HFF-Myc (cell line): ENCODE measurements around the gene PYGL.
"Not testable (repeated sequence)": the region's sequence is repeated elsewhere in the genome, so short reads cannot be mapped to it uniquely, and the experiment has no call there.

ENCODE experiments used
- DNase-seq: peaks from one replicate; pipeline ENCODE4 v3.0.0-alpha.2; 2011; ENCODE audit warnings: low read depth; ENCODE audit errors: extremely low read depth
- H3K4me3 ChIP-seq: replicated peaks from 2 replicates; pipeline ENCODE4 v1.5.1; 2011; ENCODE audit warnings: low read depth, mild to moderate bottlenecking, control low read depth, low read length
- TF ChIP-seq, protein P1 (sequence below): IDR thresholded peaks from 2 replicates; pipeline ENCODE4 v1.5.1; 2012; ENCODE audit warnings: mild to moderate bottlenecking, low read depth, low read length, control low read depth; ENCODE audit errors: missing control alignments

PYGL gene

DNA sequence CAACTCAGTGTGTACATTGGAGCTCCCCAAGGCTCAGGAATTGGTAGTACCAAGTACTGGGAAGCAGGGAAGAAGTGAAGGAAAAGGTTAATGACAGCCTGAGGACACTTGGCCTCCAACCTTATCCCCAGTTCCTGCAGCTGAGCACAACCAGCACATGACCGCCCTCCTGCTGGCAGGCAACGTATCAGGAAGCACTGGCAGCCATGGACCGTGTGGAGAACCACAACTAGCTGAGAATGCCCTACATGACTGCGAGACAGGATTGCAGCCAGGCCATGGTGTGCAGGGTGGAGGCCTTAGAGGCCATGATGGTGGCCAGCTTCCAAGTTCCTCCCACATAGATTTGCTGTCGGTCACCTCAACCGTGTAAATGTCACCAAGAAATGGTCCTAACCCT, 26.8 kb downstream of the PYGL start:
- TF ChIP-seq, protein P1, sequence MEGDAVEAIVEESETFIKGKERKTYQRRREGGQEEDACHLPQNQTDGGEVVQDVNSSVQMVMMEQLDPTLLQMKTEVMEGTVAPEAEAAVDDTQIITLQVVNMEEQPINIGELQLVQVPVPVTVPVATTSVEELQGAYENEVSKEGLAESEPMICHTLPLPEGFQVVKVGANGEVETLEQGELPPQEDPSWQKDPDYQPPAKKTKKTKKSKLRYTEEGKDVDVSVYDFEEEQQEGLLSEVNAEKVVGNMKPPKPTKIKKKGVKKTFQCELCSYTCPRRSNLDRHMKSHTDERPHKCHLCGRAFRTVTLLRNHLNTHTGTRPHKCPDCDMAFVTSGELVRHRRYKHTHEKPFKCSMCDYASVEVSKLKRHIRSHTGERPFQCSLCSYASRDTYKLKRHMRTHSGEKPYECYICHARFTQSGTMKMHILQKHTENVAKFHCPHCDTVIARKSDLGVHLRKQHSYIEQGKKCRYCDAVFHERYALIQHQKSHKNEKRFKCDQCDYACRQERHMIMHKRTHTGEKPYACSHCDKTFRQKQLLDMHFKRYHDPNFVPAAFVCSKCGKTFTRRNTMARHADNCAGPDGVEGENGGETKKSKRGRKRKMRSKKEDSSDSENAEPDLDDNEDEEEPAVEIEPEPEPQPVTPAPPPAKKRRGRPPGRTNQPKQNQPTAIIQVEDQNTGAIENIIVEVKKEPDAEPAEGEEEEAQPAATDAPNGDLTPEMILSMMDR = no peak
- DNase-seq = no peak
- H3K4me3 ChIP-seq = no peak overlapping the region

DNA sequence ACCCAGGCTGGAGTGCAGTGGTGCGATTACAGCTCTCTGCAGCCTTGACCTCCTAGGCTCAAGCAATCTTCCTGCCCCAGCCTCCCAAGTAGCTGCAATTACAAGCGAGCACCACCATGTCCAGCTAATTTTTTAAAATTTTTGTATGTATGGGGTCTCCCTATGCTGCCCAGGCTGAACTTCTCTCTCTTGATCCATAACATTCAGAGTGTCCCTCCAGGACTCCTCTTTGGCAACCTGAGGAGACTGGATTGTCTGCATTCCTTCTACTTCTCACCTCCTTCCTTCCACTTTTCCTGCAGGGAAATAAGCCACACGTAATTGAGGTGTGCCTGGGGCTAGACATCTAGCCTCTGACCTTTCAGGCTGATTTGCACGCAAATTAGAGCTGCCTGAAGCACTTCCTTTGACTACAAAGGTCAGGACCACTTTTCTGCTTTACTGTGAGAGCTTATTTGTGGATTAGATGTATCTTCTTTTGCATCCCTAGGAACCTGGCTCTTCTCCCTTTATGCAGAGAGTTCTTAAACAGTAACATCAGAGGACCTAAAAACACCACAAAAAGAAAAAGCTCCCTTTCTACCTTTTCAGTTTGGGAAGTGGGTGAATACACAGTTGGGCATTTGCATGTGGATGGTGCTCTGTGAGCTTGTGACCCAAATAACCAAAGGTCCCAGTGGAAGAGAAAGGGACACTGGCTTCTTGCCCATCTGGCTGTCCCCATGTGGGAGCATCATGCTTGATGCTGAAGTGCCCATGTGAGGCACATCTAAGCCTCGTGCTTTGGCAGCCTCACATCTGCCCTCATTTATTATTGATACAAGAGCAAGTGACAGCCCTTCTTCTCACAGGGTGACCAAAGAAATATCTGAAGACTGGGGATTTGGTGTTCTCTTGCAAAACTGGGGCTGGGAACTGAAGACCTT, 33.5 kb downstream of the PYGL start:
- no peak for DNase-seq
- TF ChIP-seq, protein P1 = no peak
- no peak overlapping the region for H3K4me3 ChIP-seq

DNA sequence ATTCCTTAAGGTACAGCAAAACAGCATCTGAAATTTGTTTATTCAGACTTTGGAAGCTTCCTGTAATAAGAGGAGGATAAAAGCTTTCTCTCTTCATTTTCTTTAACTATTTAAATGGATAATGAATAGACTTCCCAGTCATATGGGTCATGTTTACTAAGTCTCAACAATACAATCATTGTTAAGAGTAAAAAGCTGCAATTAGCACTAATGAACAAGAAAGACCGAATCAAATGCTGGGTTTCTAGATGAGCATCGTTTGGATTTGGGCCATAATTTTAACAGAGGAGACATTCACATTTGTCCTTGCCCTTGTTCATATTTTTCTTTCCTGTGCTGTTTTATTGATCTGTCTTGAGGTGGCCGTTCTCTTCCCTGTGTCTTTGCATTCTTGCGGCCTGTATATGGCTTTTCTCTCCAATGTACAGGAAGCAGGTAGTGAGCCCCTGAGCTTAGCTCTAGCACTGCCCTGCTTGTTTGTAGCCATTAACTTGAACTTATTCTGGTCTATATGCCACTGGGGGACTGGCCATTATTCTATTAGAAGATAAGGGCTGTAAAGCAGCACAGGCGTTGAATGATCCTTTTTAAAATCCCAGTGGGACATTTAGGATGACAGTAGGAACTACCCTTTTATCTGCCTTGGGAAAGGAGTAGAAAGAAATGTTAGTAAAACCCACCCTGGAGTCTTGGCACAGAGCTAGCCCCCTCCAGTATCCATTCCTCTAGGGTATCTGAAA, 37.8 kb downstream of the PYGL start:
- TF ChIP-seq, protein P1 = no peak
- DNase-seq = no peak
- H3K4me3 ChIP-seq = no peak overlapping the region

- TF ChIP-seq, protein P1 = no peak
- no peak for DNase-seq
- no peak overlapping the region for H3K4me3 ChIP-seq
Measured at GRCh38 chr14:50904719-50905118, 39.6 kb downstream of the PYGL start.

DNA sequence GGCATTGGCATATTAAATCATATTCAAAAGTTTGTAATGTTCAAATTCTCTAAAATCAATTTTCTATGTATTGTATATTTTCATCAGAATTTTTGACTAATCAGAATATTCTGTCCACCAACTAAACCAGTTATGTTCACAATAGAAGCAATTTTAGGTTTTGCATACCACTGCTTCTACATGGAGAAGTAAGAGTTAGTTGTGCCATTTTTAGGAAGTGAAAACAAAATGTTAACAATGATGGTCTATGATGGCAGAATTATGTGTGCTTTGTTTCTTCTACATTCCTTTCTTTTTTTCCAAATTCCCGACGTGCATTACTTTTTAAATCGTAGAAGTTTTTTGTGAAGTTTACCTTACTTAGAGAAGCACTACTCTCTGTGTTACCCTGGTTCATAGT, 42.9 kb downstream of the PYGL start:
- DNase-seq = no peak
- no peak overlapping the region for H3K4me3 ChIP-seq
- TF ChIP-seq, protein P1 = no peak

DNA sequence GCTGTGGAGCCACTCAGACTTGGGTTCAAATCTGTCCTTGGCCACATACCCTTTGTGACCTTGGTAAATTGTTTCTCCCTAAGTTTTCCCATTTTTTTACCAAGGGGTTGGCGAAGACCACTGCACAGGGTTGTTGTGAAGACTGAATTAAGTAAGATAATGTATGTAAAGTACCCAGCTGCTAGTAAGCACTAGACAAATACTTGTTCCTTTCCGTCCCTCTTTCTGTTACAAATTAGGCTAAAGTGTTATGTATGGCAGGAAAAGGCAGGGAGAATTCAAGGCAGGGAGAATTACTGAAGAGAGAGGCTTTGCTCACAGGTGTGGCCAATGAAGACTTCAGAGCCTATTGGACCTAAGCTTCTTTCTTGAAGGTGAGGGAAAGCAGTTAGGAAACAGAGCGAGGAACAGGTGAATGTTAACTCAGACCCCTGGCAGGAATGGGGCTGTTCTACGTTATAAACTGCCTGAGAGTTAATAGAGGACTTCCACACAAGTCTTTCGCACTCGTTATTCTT, 46.6 kb downstream of the PYGL start:
- H3K4me3 ChIP-seq = no peak overlapping the region
- no peak for DNase-seq
- TF ChIP-seq, protein P1 = no peak

DNA sequence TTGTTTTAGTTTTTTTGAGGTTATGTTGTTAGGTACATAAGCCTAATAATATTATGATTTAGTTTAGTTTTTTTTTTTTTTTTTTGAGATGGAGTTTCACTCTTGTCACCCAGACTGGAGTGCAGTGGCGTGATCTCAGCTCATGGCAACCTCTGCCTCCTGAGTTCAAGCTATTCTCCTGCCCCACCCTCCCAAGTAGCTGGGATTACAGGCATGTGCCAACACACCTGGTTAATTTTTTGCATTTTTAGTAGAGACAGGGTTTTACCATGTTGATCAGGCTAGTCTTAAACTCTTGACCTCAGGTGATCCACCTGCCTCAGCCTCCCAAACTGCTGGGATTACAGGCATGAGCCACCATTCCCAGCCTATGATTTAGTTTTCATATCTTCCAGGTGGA, 47.3 kb downstream of the PYGL start:
- H3K4me3 ChIP-seq, DNase-seq: not testable (repeated sequence)

GRCh38 chr14:50896421-50896820, 47.9 kb downstream of the PYGL start:
- not testable (repeated sequence) for DNase-seq, H3K4me3 ChIP-seq
